Dendritic cell treated with granulocyte-macrophage colony-stimulating factor and Interleukin-4, amounts not matched to agents 40 ng/mL and 50 ng/mL, for 4 days (primary cell): ENCODE results near the gene MGST3.
"Not testable (repeated sequence)": the region's sequence is repeated elsewhere in the genome, so short reads cannot be mapped to it uniquely, and the experiment has no call there.

ENCODE experiments used
- H3K27ac Mint-ChIP-seq: one replicate; pipeline ENCODE4 v1.8.0; 2022; ENCODE audit warnings: mild to moderate bottlenecking, mixed read lengths
- H3K27me3 Mint-ChIP-seq: one replicate; pipeline ENCODE4 v1.8.0; 2022; ENCODE audit warnings: mild to moderate bottlenecking, mixed read lengths
- H3K36me3 Mint-ChIP-seq: one replicate; pipeline ENCODE4 v1.8.0; 2022; ENCODE audit warnings: low read depth, mixed read lengths
- H3K4me1 Mint-ChIP-seq: one replicate; pipeline ENCODE4 v1.8.0; 2022; ENCODE audit warnings: low read depth, mixed read lengths
- H3K4me3 Mint-ChIP-seq: one replicate; pipeline ENCODE4 v1.8.0; 2022; ENCODE audit warnings: mild to moderate bottlenecking, moderate library complexity, mixed read lengths
- H3K9me3 Mint-ChIP-seq: one replicate; pipeline ENCODE4 v1.8.0; 2022; ENCODE audit warnings: mixed read lengths
- intact Hi-C: fragments of 100-400 bp; cut with micrococcal nuclease; formaldehyde crosslinking; loops from one replicate; pipeline ENCODE4 v1.15.0; 2022

Gene MGST3

GRCh38 chr1:165650981-165651625 lies 20.1 kb downstream of the MGST3 start:
- Mint-ChIP-seq H3K27ac (no peak overlapping the region), H3K27me3 (no peaks in the 10 kb centered on the region)

GRCh38 chr1:165658766-165659580 lies 27.9 kb downstream of the MGST3 start:
- H3K27me3 Mint-ChIP-seq, H3K4me3 Mint-ChIP-seq, intact Hi-C loops, H3K27ac Mint-ChIP-seq, H3K4me1 Mint-ChIP-seq, H3K9me3 Mint-ChIP-seq: not testable (repeated sequence)
- peaks cover 78% of the 10 kb centered on the region for H3K36me3 Mint-ChIP-seq

More at GRCh38 chr1:165650981-165651625, 20.1 kb downstream of the MGST3 start:
- Mint-ChIP-seq H3K9me3 (no peaks in the 10 kb centered on the region), H3K4me1 (peaks cover 21% of the 10 kb centered on the region), H3K4me3 (no peak overlapping the region), H3K36me3 (peaks cover 86% of the 10 kb centered on the region)
- intact Hi-C loops = no loop called here

- H3K9me3 Mint-ChIP-seq = no peaks in the 10 kb centered on the region
- intact Hi-C loops = no loop called here
- H3K36me3 Mint-ChIP-seq = peaks cover 80% of the 10 kb centered on the region
- no peak overlapping the region for H3K27ac Mint-ChIP-seq
- no peak overlapping the region for H3K4me3 Mint-ChIP-seq
- H3K4me1 Mint-ChIP-seq = no peaks in the 10 kb centered on the region
- no peaks in the 10 kb centered on the region for H3K27me3 Mint-ChIP-seq
Observed at GRCh38 chr1:165659581-165659895, 28.5 kb downstream of the MGST3 start.

GRCh38 chr1:165661703-165662102 lies 30.7 kb downstream of the MGST3 start:
- H3K4me1 Mint-ChIP-seq = peaks cover 8% of the 10 kb centered on the region
- no peak overlapping the region for H3K4me3 Mint-ChIP-seq
- no peaks in the 10 kb centered on the region for H3K27me3 Mint-ChIP-seq
- peaks cover 83% of the 10 kb centered on the region for H3K36me3 Mint-ChIP-seq
- H3K27ac Mint-ChIP-seq = no peak overlapping the region
- no peaks in the 10 kb centered on the region for H3K9me3 Mint-ChIP-seq
- intact Hi-C loops = loop anchor here (10.0 kb wide), 1 partner anchor 57 kb away; no protein-coding TSS in a partner anchor

GRCh38 chr1:165662186-165662585 lies 31.2 kb downstream of the MGST3 start:
- intact Hi-C loops = loop anchor here (10.0 kb wide), 1 partner anchor 57 kb away; no protein-coding TSS in a partner anchor
- H3K9me3 Mint-ChIP-seq = no peaks in the 10 kb centered on the region
- no peak overlapping the region for H3K27ac Mint-ChIP-seq
- no peaks in the 10 kb centered on the region for H3K27me3 Mint-ChIP-seq
- H3K4me1 Mint-ChIP-seq = peaks cover 12% of the 10 kb centered on the region
- H3K4me3 Mint-ChIP-seq = no peak overlapping the region
- peaks cover 83% of the 10 kb centered on the region for H3K36me3 Mint-ChIP-seq

- H3K9me3 Mint-ChIP-seq = no peaks in the 10 kb centered on the region
- no peak overlapping the region for H3K4me3 Mint-ChIP-seq
- H3K36me3 Mint-ChIP-seq = peaks cover 100% of the 10 kb centered on the region
- no peak overlapping the region for H3K27ac Mint-ChIP-seq
- H3K4me1 Mint-ChIP-seq = peaks cover 34% of the 10 kb centered on the region
- intact Hi-C loops = loop anchor here (10.0 kb wide), 1 partner anchor 61 kb away; no protein-coding TSS in a partner anchor
- no peaks in the 10 kb centered on the region for H3K27me3 Mint-ChIP-seq
Observed at GRCh38 chr1:165666152-165666825, 35.3 kb downstream of the MGST3 start.

- Mint-ChIP-seq H3K4me1 (peaks cover 40% of the 10 kb centered on the region), H3K27me3 (no peaks in the 10 kb centered on the region), H3K4me3 (no peak overlapping the region), H3K36me3 (peaks cover 100% of the 10 kb centered on the region), H3K9me3 (no peaks in the 10 kb centered on the region), H3K27ac (no peak overlapping the region)
- intact Hi-C loops = loop anchor here (10.0 kb wide), 1 partner anchor 63 kb away; no protein-coding TSS in a partner anchor
Observed at GRCh38 chr1:165668184-165668583, 37.1 kb downstream of the MGST3 start.

- H3K36me3 Mint-ChIP-seq = peaks cover 92% of the 10 kb centered on the region
- H3K27me3 Mint-ChIP-seq = no peaks in the 10 kb centered on the region
- no peak overlapping the region for H3K27ac Mint-ChIP-seq
- peaks cover 39% of the 10 kb centered on the region for H3K4me1 Mint-ChIP-seq
- no peak overlapping the region for H3K4me3 Mint-ChIP-seq
- H3K9me3 Mint-ChIP-seq = no peaks in the 10 kb centered on the region
- intact Hi-C loops = loop anchor here (10.0 kb wide), 1 partner anchor 53 kb away; no protein-coding TSS in a partner anchor
Observed at GRCh38 chr1:165671526-165671925, 40.5 kb downstream of the MGST3 start.

- H3K36me3 Mint-ChIP-seq = peaks cover 92% of the 10 kb centered on the region
- no peaks in the 10 kb centered on the region for H3K27me3 Mint-ChIP-seq
- no peaks in the 10 kb centered on the region for H3K9me3 Mint-ChIP-seq
- H3K4me1 Mint-ChIP-seq = peaks cover 25% of the 10 kb centered on the region
- intact Hi-C loops = loop anchor here (10.0 kb wide), 1 partner anchor 50 kb away; no protein-coding TSS in a partner anchor
- no peak overlapping the region for H3K4me3 Mint-ChIP-seq
- no peak overlapping the region for H3K27ac Mint-ChIP-seq
Observed at GRCh38 chr1:165674599-165674998, 43.6 kb downstream of the MGST3 start.

GRCh38 chr1:165675794-165676193 lies 44.8 kb downstream of the MGST3 start:
- intact Hi-C loops = loop anchor here (10.0 kb wide), 1 partner anchor 49 kb away; no protein-coding TSS in a partner anchor
- H3K27me3 Mint-ChIP-seq = no peaks in the 10 kb centered on the region
- H3K4me3 Mint-ChIP-seq = no peak overlapping the region
- no peak overlapping the region for H3K27ac Mint-ChIP-seq
- H3K9me3 Mint-ChIP-seq = no peaks in the 10 kb centered on the region
- H3K4me1 Mint-ChIP-seq = peaks cover 18% of the 10 kb centered on the region
- H3K36me3 Mint-ChIP-seq = peaks cover 90% of the 10 kb centered on the region

- Mint-ChIP-seq H3K27me3 (no peaks in the 10 kb centered on the region), H3K4me1 (peaks cover 6% of the 10 kb centered on the region), H3K4me3 (no peak overlapping the region), H3K27ac (no peak overlapping the region), H3K9me3 (no peaks in the 10 kb centered on the region), H3K36me3 (peaks cover 90% of the 10 kb centered on the region)
- intact Hi-C loops = loop anchor here (10.0 kb wide), 1 partner anchor 46 kb away; no protein-coding TSS in a partner anchor
Observed at GRCh38 chr1:165678509-165678908, 47.5 kb downstream of the MGST3 start.

- Mint-ChIP-seq H3K36me3 (peaks cover 97% of the 10 kb centered on the region), H3K27ac (no peak overlapping the region), H3K4me1 (peaks cover 14% of the 10 kb centered on the region), H3K9me3 (no peaks in the 10 kb centered on the region), H3K27me3 (no peaks in the 10 kb centered on the region), H3K4me3 (no peak overlapping the region)
- intact Hi-C loops = loop anchor here (10.0 kb wide), 1 partner anchor 45 kb away; no protein-coding TSS in a partner anchor
Observed at GRCh38 chr1:165679282-165680036, 48.4 kb downstream of the MGST3 start.

- H3K9me3 Mint-ChIP-seq = no peaks in the 10 kb centered on the region
- H3K4me1 Mint-ChIP-seq = peaks cover 18% of the 10 kb centered on the region
- peaks cover 96% of the 10 kb centered on the region for H3K36me3 Mint-ChIP-seq
- H3K27me3 Mint-ChIP-seq = no peaks in the 10 kb centered on the region
- intact Hi-C loops = no loop called here
- no peak overlapping the region for H3K4me3 Mint-ChIP-seq
- no peak overlapping the region for H3K27ac Mint-ChIP-seq
Observed at GRCh38 chr1:165680303-165680702, 49.3 kb downstream of the MGST3 start.
